ENCODE data around the gene GNAO1.

The GNAO1 gene

GRCh38 chr16:56190677-56191155, 573 bp upstream of the GNAO1 start:
- no peaks in the 10 kb centered on the region for H3K36me3 ChIP-seq (ENCODE audit: control insufficient read depth, insufficient read depth, low read length)
- H2BK15ac ChIP-seq (replicated peaks; ENCODE audit: low read depth), result no peak overlapping the region
- H3K56ac ChIP-seq (ENCODE audit: low read length), result peak overlapping the region; percentile 59
- H2BK5ac ChIP-seq (ENCODE audit: low read length), result no peak overlapping the region
- no peak overlapping the region for H3K27ac ChIP-seq (ENCODE audit: low read depth, low read length)
- no CpG with 5 or more reads among the region's 50 CpGs for WGBS (ENCODE audit: extremely low coverage, insufficient coverage, low lambda C conversion rate)
- no peak overlapping the region for H3K23ac ChIP-seq (ENCODE audit: low read length)
- peak overlapping the region; percentile 55 for H3K9ac ChIP-seq (ENCODE audit: low read length)
- H2AK5ac ChIP-seq (ENCODE audit: low read length), result no peak overlapping the region
- peaks cover 27% of the 10 kb centered on the region for H3K27me3 ChIP-seq (ENCODE audit: insufficient read depth, low read length, poor library complexity)
- no peak overlapping the region for H2BK120ac ChIP-seq (ENCODE audit: low read depth, low read length)
- peak overlapping the region; percentile 24 for H3K4me3 ChIP-seq (ENCODE audit: low read length)
- H3K79me2 ChIP-seq (ENCODE audit: control insufficient read depth, insufficient read depth, low read length), result no peaks in the 10 kb centered on the region
- no peak overlapping the region for H4K5ac ChIP-seq (ENCODE audit: low read length)
- H3K4me2 ChIP-seq (ENCODE audit: low read length), result peak overlapping the region; percentile 58
- no peaks in the 10 kb centered on the region for H3K4me1 ChIP-seq (ENCODE audit: control insufficient read depth, low read depth, low read length)
- H3K18ac ChIP-seq (ENCODE audit: low read length), result no peak overlapping the region
- H3K4ac ChIP-seq (ENCODE audit: low read depth, low read length), result no peak overlapping the region
- no peaks in the 10 kb centered on the region for H3K79me1 ChIP-seq (ENCODE audit: low read length)
- no peak overlapping the region for H4K8ac ChIP-seq (ENCODE audit: low read depth, low read length)
- peak; percentile 26 for DNase-seq

GRCh38 chr16:56191835-56192634, 746 bp downstream of the GNAO1 start:
- peak; percentile 19 for DNase-seq
- H2BK120ac ChIP-seq (ENCODE audit: low read depth, low read length), result no peak overlapping the region

GRCh38 chr16:56192635-56192945, 1.3 kb downstream of the GNAO1 start:
- H3K36me3 ChIP-seq (ENCODE audit: control insufficient read depth, insufficient read depth, low read length), result no peaks in the 10 kb centered on the region
- no peak overlapping the region for H4K5ac ChIP-seq (ENCODE audit: low read length)
- no peak overlapping the region for H2BK5ac ChIP-seq (ENCODE audit: low read length)
- H3K79me1 ChIP-seq (ENCODE audit: low read length), result no peaks in the 10 kb centered on the region
- H2AK5ac ChIP-seq (ENCODE audit: low read length), result no peak overlapping the region
- no peak overlapping the region for H3K4ac ChIP-seq (ENCODE audit: low read depth, low read length)
- no peaks in the 10 kb centered on the region for H3K4me1 ChIP-seq (ENCODE audit: control insufficient read depth, low read depth, low read length)
- no peak for DNase-seq
- no peak overlapping the region for H3K9ac ChIP-seq (ENCODE audit: low read length)
- H3K18ac ChIP-seq (ENCODE audit: low read length), result no peak overlapping the region
- no peak overlapping the region for H3K56ac ChIP-seq (ENCODE audit: low read length)
- no peak overlapping the region for H3K27ac ChIP-seq (ENCODE audit: low read depth, low read length)
- no CpG with 5 or more reads among the region's 6 CpGs for WGBS (ENCODE audit: extremely low coverage, insufficient coverage, low lambda C conversion rate)
- peaks cover 27% of the 10 kb centered on the region for H3K27me3 ChIP-seq (ENCODE audit: insufficient read depth, low read length, poor library complexity)
- no peak overlapping the region for H2BK15ac ChIP-seq (replicated peaks; ENCODE audit: low read depth)
- no peak overlapping the region for H3K23ac ChIP-seq (ENCODE audit: low read length)
- no peak overlapping the region for H3K4me2 ChIP-seq (ENCODE audit: low read length)
- no peak overlapping the region for H4K8ac ChIP-seq (ENCODE audit: low read depth, low read length)
- H3K4me3 ChIP-seq (ENCODE audit: low read length), result no peak overlapping the region
- H3K79me2 ChIP-seq (ENCODE audit: control insufficient read depth, insufficient read depth, low read length), result no peaks in the 10 kb centered on the region
- no peak overlapping the region for H2BK120ac ChIP-seq (ENCODE audit: low read depth, low read length)

More at GRCh38 chr16:56191835-56192634, 746 bp downstream of the GNAO1 start:
- H2BK15ac ChIP-seq (replicated peaks; ENCODE audit: low read depth), result no peak overlapping the region
- H3K79me1 ChIP-seq (ENCODE audit: low read length), result no peaks in the 10 kb centered on the region
- H3K56ac ChIP-seq (ENCODE audit: low read length), result no peak overlapping the region
- no peak overlapping the region for H2AK5ac ChIP-seq (ENCODE audit: low read length)
- no peaks in the 10 kb centered on the region for H3K79me2 ChIP-seq (ENCODE audit: control insufficient read depth, insufficient read depth, low read length)
- H3K36me3 ChIP-seq (ENCODE audit: control insufficient read depth, insufficient read depth, low read length), result no peaks in the 10 kb centered on the region
- H4K8ac ChIP-seq (ENCODE audit: low read depth, low read length), result no peak overlapping the region
- peak overlapping the region; percentile 44 for H3K9ac ChIP-seq (ENCODE audit: low read length)
- H3K23ac ChIP-seq (ENCODE audit: low read length), result no peak overlapping the region
- H4K5ac ChIP-seq (ENCODE audit: low read length), result no peak overlapping the region
- H3K4me3 ChIP-seq (ENCODE audit: low read length), result peak overlapping the region; percentile 23
- no peak overlapping the region for H3K4ac ChIP-seq (ENCODE audit: low read depth, low read length)
- H3K4me1 ChIP-seq (ENCODE audit: control insufficient read depth, low read depth, low read length), result no peaks in the 10 kb centered on the region
- H3K27ac ChIP-seq (ENCODE audit: low read depth, low read length), result no peak overlapping the region
- H3K27me3 ChIP-seq (ENCODE audit: insufficient read depth, low read length, poor library complexity), result peaks cover 27% of the 10 kb centered on the region
- WGBS (ENCODE audit: extremely low coverage, insufficient coverage, low lambda C conversion rate), result no CpG with 5 or more reads among the region's 46 CpGs
- no peak overlapping the region for H2BK5ac ChIP-seq (ENCODE audit: low read length)
- peak overlapping the region; percentile 40 for H3K4me2 ChIP-seq (ENCODE audit: low read length)
- no peak overlapping the region for H3K18ac ChIP-seq (ENCODE audit: low read length)

GRCh38 chr16:56192986-56193945, 2.0 kb downstream of the GNAO1 start:
- no peak overlapping the region for H3K4me2 ChIP-seq (ENCODE audit: low read length)
- no CpG with 5 or more reads among the region's 33 CpGs for WGBS (ENCODE audit: extremely low coverage, insufficient coverage, low lambda C conversion rate)
- no peak overlapping the region for H2BK15ac ChIP-seq (replicated peaks; ENCODE audit: low read depth)
- no peak overlapping the region for H3K27ac ChIP-seq (ENCODE audit: low read depth, low read length)
- H3K9ac ChIP-seq (ENCODE audit: low read length), result no peak overlapping the region
- no peaks in the 10 kb centered on the region for H3K79me2 ChIP-seq (ENCODE audit: control insufficient read depth, insufficient read depth, low read length)
- H2AK5ac ChIP-seq (ENCODE audit: low read length), result no peak overlapping the region
- no peak overlapping the region for H3K4ac ChIP-seq (ENCODE audit: low read depth, low read length)
- peak; percentile 51 for DNase-seq
- no peak overlapping the region for H4K8ac ChIP-seq (ENCODE audit: low read depth, low read length)
- no peak overlapping the region for H4K5ac ChIP-seq (ENCODE audit: low read length)
- H2BK120ac ChIP-seq (ENCODE audit: low read depth, low read length), result no peak overlapping the region
- H3K36me3 ChIP-seq (ENCODE audit: control insufficient read depth, insufficient read depth, low read length), result no peaks in the 10 kb centered on the region
- no peak overlapping the region for H3K23ac ChIP-seq (ENCODE audit: low read length)
- no peak overlapping the region for H3K18ac ChIP-seq (ENCODE audit: low read length)
- no peaks in the 10 kb centered on the region for H3K4me1 ChIP-seq (ENCODE audit: control insufficient read depth, low read depth, low read length)
- no peak overlapping the region for H3K4me3 ChIP-seq (ENCODE audit: low read length)
- H3K56ac ChIP-seq (ENCODE audit: low read length), result no peak overlapping the region
- H3K79me1 ChIP-seq (ENCODE audit: low read length), result no peaks in the 10 kb centered on the region
- peaks cover 27% of the 10 kb centered on the region for H3K27me3 ChIP-seq (ENCODE audit: insufficient read depth, low read length, poor library complexity)
- no peak overlapping the region for H2BK5ac ChIP-seq (ENCODE audit: low read length)

- Histone ChIP-seq H4K5ac (ENCODE audit: low read length) (no peak overlapping the region), H3K4me1 (ENCODE audit: control insufficient read depth, low read depth, low read length) (no peaks in the 10 kb centered on the region), H3K4me3 (ENCODE audit: low read length) (no peak overlapping the region), H2BK120ac (ENCODE audit: low read depth, low read length) (no peak overlapping the region), H2BK15ac (replicated peaks; ENCODE audit: low read depth) (no peak overlapping the region), H3K27ac (ENCODE audit: low read depth, low read length) (no peak overlapping the region), H3K18ac (ENCODE audit: low read length) (no peak overlapping the region), H3K36me3 (ENCODE audit: control insufficient read depth, insufficient read depth, low read length) (no peaks in the 10 kb centered on the region), H3K79me2 (ENCODE audit: control insufficient read depth, insufficient read depth, low read length) (no peaks in the 10 kb centered on the region), H3K27me3 (ENCODE audit: insufficient read depth, low read length, poor library complexity) (peaks cover 21% of the 10 kb centered on the region), H4K8ac (ENCODE audit: low read depth, low read length) (no peak overlapping the region), H3K79me1 (ENCODE audit: low read length) (no peaks in the 10 kb centered on the region), H3K9ac (ENCODE audit: low read length) (no peak overlapping the region), H3K56ac (ENCODE audit: low read length) (no peak overlapping the region), H2AK5ac (ENCODE audit: low read length) (no peak overlapping the region), H2BK5ac (ENCODE audit: low read length) (no peak overlapping the region), H3K4me2 (ENCODE audit: low read length) (peak overlapping the region; percentile 1), H3K23ac (ENCODE audit: low read length) (no peak overlapping the region), H3K4ac (ENCODE audit: low read depth, low read length) (no peak overlapping the region)
- peak; percentile 95 for DNase-seq
- WGBS (ENCODE audit: extremely low coverage, insufficient coverage, low lambda C conversion rate), result no CpG with 5 or more reads among the region's 48 CpGs
These were observed 2.9 kb downstream of the GNAO1 start for GRCh38 chr16:56193951-56194726.

All from mesendoderm (in vitro differentiated cells).